H9 (cell line): Measurements from ENCODE around the gene PPARA. TPM values are rescaled to one million over a fixed set of nuclear protein-coding genes. Genes with fewer than 3 reads are reported as not detected.

ENCODE experiments used
- DNase-seq: peaks from one replicate; pipeline ENCODE4 v3.0.0-alpha.2; 2017
- H2AFZ ChIP-seq: one replicate; pipeline ENCODE4 v1.6.1; 2013; ENCODE audit warnings: mild to moderate bottlenecking, low read length, control low read depth, moderate library complexity
- H2AK5ac ChIP-seq: 2 replicates; pipeline ENCODE4 v1.6.1; 2013; ENCODE audit warnings: low read length, control low read depth, mixed read lengths; ENCODE audit not compliant: insufficient read length
- H2BK120ac ChIP-seq: one replicate; pipeline ENCODE4 v1.6.1; 2013; ENCODE audit warnings: low read depth, mild to moderate bottlenecking, low read length, control low read depth, inconsistent platforms; ENCODE audit not compliant: poor library complexity, severe bottlenecking
- H2BK12ac ChIP-seq: 2 replicates; pipeline ENCODE4 v1.6.1; 2013; ENCODE audit warnings: low read length, control low read depth, mixed read lengths, low read depth; ENCODE audit not compliant: insufficient read length
- H2BK15ac ChIP-seq: 2 replicates; pipeline ENCODE4 v1.6.1; 2013; ENCODE audit warnings: low read depth, low read length, control low read depth
- H2BK20ac ChIP-seq: one replicate; pipeline ENCODE4 v1.6.1; 2013; ENCODE audit warnings: low read depth, mild to moderate bottlenecking, low read length, control low read depth, inconsistent platforms; ENCODE audit not compliant: poor library complexity, severe bottlenecking
- H2BK5ac ChIP-seq: 2 replicates; pipeline ENCODE4 v1.6.1; 2013; ENCODE audit warnings: low read length, control low read depth, mixed read lengths; ENCODE audit not compliant: insufficient read length
- H3K14ac ChIP-seq: 2 replicates; pipeline ENCODE4 v1.6.1; 2013; ENCODE audit warnings: low read length, control low read depth; ENCODE audit not compliant: insufficient read depth
- H3K18ac ChIP-seq: 2 replicates; pipeline ENCODE4 v1.6.1; 2013; ENCODE audit warnings: low read depth, mild to moderate bottlenecking, mixed read lengths, low read length, control low read depth; ENCODE audit not compliant: insufficient read length
- H3K23ac ChIP-seq: 2 replicates; pipeline ENCODE4 v1.6.1; 2013; ENCODE audit warnings: low read length, control low read depth, mixed read lengths, low read depth; ENCODE audit not compliant: insufficient read length
- H3K23me2 ChIP-seq: 2 replicates; pipeline ENCODE4 v1.6.1; 2013; ENCODE audit warnings: low read depth, mild to moderate bottlenecking, mixed read lengths, low read length, control low read depth; ENCODE audit not compliant: insufficient read length, poor library complexity, severe bottlenecking
- H3K27ac ChIP-seq: 2 replicates; pipeline ENCODE4 v1.5.1; 2013; ENCODE audit warnings: low read length, control low read depth, mixed read lengths, low read depth; ENCODE audit not compliant: insufficient read length
- H3K27me3 ChIP-seq: 2 replicates; pipeline ENCODE4 v1.6.1; 2013; ENCODE audit warnings: low read length, control low read depth, inconsistent platforms; ENCODE audit not compliant: insufficient read depth
- H3K4ac ChIP-seq: 2 replicates; pipeline ENCODE4 v1.6.1; 2013; ENCODE audit warnings: low read depth, mild to moderate bottlenecking, control low read depth, inconsistent platforms, low read length, moderate library complexity
- H3K4me1 ChIP-seq: 2 replicates; pipeline ENCODE4 v1.6.1; 2013; ENCODE audit warnings: low read length, control low read depth, inconsistent platforms; ENCODE audit not compliant: insufficient read depth
- H3K4me2 ChIP-seq: 2 replicates; pipeline ENCODE4 v1.6.1; 2013; ENCODE audit warnings: low read length, control low read depth, mixed read lengths; ENCODE audit not compliant: insufficient read length, insufficient read depth
- H3K56ac ChIP-seq: 2 replicates; pipeline ENCODE4 v1.6.1; 2013; ENCODE audit warnings: low read depth, mild to moderate bottlenecking, mixed read lengths, low read length, control low read depth; ENCODE audit not compliant: insufficient read length
- H3K79me1 ChIP-seq: 2 replicates; pipeline ENCODE4 v1.6.1; 2013; ENCODE audit warnings: low read depth, mild to moderate bottlenecking, moderate library complexity, low read length, control low read depth, inconsistent platforms; ENCODE audit not compliant: insufficient read depth, poor library complexity, severe bottlenecking
- H3K79me2 ChIP-seq: 2 replicates; pipeline ENCODE4 v1.6.1; 2013; ENCODE audit warnings: low read length, control low read depth, inconsistent platforms; ENCODE audit not compliant: insufficient read depth
- H3K9ac ChIP-seq: 2 replicates; pipeline ENCODE4 v1.6.1; 2013; ENCODE audit warnings: low read length, control low read depth, mixed read lengths; ENCODE audit not compliant: insufficient read length; ENCODE audit errors: extremely low read depth
- H3K9me3 ChIP-seq: one replicate; pipeline ENCODE4 v1.6.1; 2013; ENCODE audit warnings: low read depth, low read length, inconsistent platforms; ENCODE audit not compliant: control insufficient read depth
- H3T11ph ChIP-seq: one replicate; pipeline ENCODE4 v1.6.1; 2013; ENCODE audit warnings: mild to moderate bottlenecking, low read length, control low read depth, inconsistent platforms
- H4K20me1 ChIP-seq: one replicate; pipeline ENCODE4 v1.6.1; 2013; ENCODE audit not compliant: control insufficient read depth, insufficient read length, insufficient read depth
- H4K5ac ChIP-seq: 2 replicates; pipeline ENCODE4 v1.6.1; 2013; ENCODE audit warnings: low read depth, mild to moderate bottlenecking, mixed read lengths, low read length, control low read depth; ENCODE audit not compliant: insufficient read length
- H4K8ac ChIP-seq: replicated peaks from 2 replicates; pipeline ENCODE4 v1.6.1; 2013; ENCODE audit warnings: low read length, control low read depth, mixed read lengths, low read depth; ENCODE audit not compliant: insufficient read length
- H4K91ac ChIP-seq: 2 replicates; pipeline ENCODE4 v1.6.1; 2013; ENCODE audit warnings: low read depth, mild to moderate bottlenecking, moderate library complexity, mixed read lengths, low read length, control low read depth; ENCODE audit not compliant: insufficient read length
- H3K27ac Mint-ChIP-seq, 3 experiments: 2 replicates in 2 of 3; 3 replicates in 1 of 3; pipeline ENCODE4 v1.8.0; 2020 to 2021; ENCODE audit warnings: mixed read lengths in 3 of 3, mild to moderate bottlenecking in 1 of 3, moderate library complexity in 1 of 3
- H3K27me3 Mint-ChIP-seq: 2 replicates; pipeline ENCODE4 v1.8.0; 2021; ENCODE audit warnings: low read depth, mild to moderate bottlenecking, moderate library complexity, mixed read lengths
- H3K36me3 Mint-ChIP-seq, 3 experiments: 2 replicates in 2 of 3; 3 replicates in 1 of 3; pipeline ENCODE4 v1.8.0; 2020 to 2021; ENCODE audit warnings: low read depth in 3 of 3, mixed read lengths in 3 of 3; ENCODE audit not compliant: insufficient read depth in 1 of 3
- H3K4me1 Mint-ChIP-seq, 2 experiments: 2 replicates each; pipeline ENCODE4 v1.8.0; 2020; ENCODE audit warnings: mixed read lengths in 2 of 2
- H3K4me3 Mint-ChIP-seq, 2 experiments: 2 replicates in 1 of 2; 3 replicates in 1 of 2; pipeline ENCODE4 v1.8.0; 2020 to 2021; ENCODE audit warnings: mild to moderate bottlenecking in 2 of 2, mixed read lengths in 2 of 2, moderate library complexity in 1 of 2
- H3K9me3 Mint-ChIP-seq, 2 experiments: 2 replicates in 1 of 2; 3 replicates in 1 of 2; pipeline ENCODE4 v1.8.0; 2020; ENCODE audit warnings: mild to moderate bottlenecking in 2 of 2, mixed read lengths in 2 of 2, moderate library complexity in 1 of 2
- CTCF ChIP-seq: fragments of 200-600 bp; sonication (generic); conservative IDR thresholded peaks from 3 replicates; pipeline ENCODE4 v1.8.0; 2021; ENCODE audit warnings: antibody characterized with exemption, mild to moderate bottlenecking
- WGBS: extraction: QIAGEN DNeasy Blood & Tissue Kit; methylation state at CpG from one replicate; pipeline ENCODE4 v1.1.7; 2013; ENCODE audit warnings: missing lambda C conversion rate, low lambda C conversion rate, mixed read lengths; ENCODE audit not compliant: insufficient read length; ENCODE audit errors: extremely low coverage; 5-methylcytosine and 5-hydroxymethylcytosine counted together
- total RNA-seq: library from RNA; stranded (reverse); gene quantifications from 2 replicates; pipeline ENCODE4 v1.2.1, GENCODE V29; 2021

The PPARA gene
- total RNA-seq, 1 experiment from 2014 or later, result 7.3 TPM

GRCh38 chr22:46280999-46281623, 130.8 kb downstream of the PPARA start:
- Histone ChIP-seq H3K4me2 (no peak overlapping the region), H2BK5ac (no peak overlapping the region), H3K4me1 (no peaks in the 10 kb centered on the region), H2BK12ac (no peak overlapping the region), H3K9ac (no peak overlapping the region), H3K79me1 (no peaks in the 10 kb centered on the region), H2BK20ac (no peak overlapping the region), H3K14ac (no peak overlapping the region), H4K8ac (no peak overlapping the region), H3K23ac (no peak overlapping the region), H3T11ph (no peak overlapping the region), H2AK5ac (no peak overlapping the region), H2BK15ac (no peak overlapping the region), H3K79me2 (no peaks in the 10 kb centered on the region), H3K9me3 (no peaks in the 10 kb centered on the region), H3K56ac (no peak overlapping the region), H4K20me1 (no peaks in the 10 kb centered on the region), H2AFZ (no peak overlapping the region), H4K91ac (no peak overlapping the region), H3K4ac (no peak overlapping the region), H3K27me3 (no peaks in the 10 kb centered on the region), H3K27ac (no peak overlapping the region), H3K23me2 (no peaks in the 10 kb centered on the region), H2BK120ac (no peak overlapping the region), H4K5ac (no peak overlapping the region), H3K18ac (no peak overlapping the region)
- H3K9me3 Mint-ChIP-seq, result no peaks in the 10 kb centered on the region
- H3K4me1 Mint-ChIP-seq, result no peaks in the 10 kb centered on the region
- WGBS, result no CpG with 5 or more reads among the region's 19 CpGs
- H3K27ac Mint-ChIP-seq, result no peak overlapping the region; a peak in 1 of 7 replicates
- peak; percentile 45 for DNase-seq
- no peaks in the 10 kb centered on the region for H3K27me3 Mint-ChIP-seq
- no peak overlapping the region for H3K4me3 Mint-ChIP-seq
- H3K36me3 Mint-ChIP-seq, result peaks cover 16 to 58% (median 58%) of the 10 kb centered on the region in 3 experiments; a peak in 6 of 7 replicates
- no peak for TF ChIP-seq CTCF
